Measurements from ENCODE around the gene UBN1.

The UBN1 gene

DNA sequence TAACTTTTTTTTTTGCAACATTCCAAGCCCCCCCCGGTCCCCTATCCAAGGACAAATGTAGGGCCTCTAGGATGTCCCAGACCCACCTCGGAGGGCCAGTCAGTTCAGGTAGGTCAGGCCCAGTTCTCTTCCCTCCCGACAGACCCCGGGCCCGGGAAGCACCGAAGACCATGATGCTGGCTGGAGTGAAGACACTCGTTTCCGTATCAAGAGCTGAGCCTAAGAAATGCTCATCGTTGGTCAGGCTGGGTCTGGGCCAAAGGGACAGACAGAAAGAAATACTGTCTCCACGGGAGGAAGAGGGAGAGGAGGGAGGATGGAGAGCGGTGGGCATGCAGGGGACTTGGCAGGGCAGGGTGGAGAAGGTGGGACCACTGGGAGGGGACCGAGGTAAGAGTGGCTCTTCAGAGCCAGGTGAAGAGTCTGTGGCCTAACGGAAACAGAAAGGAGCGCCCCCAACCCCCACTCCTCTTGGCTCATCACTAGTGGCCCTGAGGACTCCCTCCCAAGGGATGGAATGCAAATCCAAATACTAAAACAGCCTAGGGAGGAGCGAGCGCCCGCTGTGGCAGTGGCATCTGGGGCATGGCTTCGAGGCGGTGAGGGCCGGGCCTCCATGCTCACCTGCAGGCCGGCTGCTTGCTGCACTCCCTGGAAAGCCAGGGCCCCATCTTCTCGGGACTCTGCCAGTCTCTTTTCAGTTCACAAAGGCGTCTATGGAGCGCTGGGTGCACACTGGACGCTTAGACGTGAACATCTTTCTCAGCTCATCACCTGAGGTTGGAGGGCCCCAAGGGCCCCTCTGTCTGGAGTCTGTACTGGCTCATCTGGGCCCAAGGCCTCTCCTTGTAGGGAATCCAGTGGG, 43.2 kb upstream of the UBN1 start:
- H3K4me3 ChIP-seq (ENCODE audit: low read depth, low read length): no peak overlapping the region
- no peak for DNase-seq
- peaks cover 67% of the 10 kb centered on the region for H3K36me3 ChIP-seq
- H3K9me3 ChIP-seq (ENCODE audit: severe bottlenecking): no peaks in the 10 kb centered on the region
- TF ChIP-seq, protein P1, sequence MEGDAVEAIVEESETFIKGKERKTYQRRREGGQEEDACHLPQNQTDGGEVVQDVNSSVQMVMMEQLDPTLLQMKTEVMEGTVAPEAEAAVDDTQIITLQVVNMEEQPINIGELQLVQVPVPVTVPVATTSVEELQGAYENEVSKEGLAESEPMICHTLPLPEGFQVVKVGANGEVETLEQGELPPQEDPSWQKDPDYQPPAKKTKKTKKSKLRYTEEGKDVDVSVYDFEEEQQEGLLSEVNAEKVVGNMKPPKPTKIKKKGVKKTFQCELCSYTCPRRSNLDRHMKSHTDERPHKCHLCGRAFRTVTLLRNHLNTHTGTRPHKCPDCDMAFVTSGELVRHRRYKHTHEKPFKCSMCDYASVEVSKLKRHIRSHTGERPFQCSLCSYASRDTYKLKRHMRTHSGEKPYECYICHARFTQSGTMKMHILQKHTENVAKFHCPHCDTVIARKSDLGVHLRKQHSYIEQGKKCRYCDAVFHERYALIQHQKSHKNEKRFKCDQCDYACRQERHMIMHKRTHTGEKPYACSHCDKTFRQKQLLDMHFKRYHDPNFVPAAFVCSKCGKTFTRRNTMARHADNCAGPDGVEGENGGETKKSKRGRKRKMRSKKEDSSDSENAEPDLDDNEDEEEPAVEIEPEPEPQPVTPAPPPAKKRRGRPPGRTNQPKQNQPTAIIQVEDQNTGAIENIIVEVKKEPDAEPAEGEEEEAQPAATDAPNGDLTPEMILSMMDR (IDR thresholded peaks at IDR 0.05; ENCODE audit: low read depth, low read length): no peak
- no peaks in the 10 kb centered on the region for H3K27me3 ChIP-seq (ENCODE audit: insufficient read depth, low read depth, severe bottlenecking)
- H3K27ac ChIP-seq: peak overlapping the region; percentile 95

DNA sequence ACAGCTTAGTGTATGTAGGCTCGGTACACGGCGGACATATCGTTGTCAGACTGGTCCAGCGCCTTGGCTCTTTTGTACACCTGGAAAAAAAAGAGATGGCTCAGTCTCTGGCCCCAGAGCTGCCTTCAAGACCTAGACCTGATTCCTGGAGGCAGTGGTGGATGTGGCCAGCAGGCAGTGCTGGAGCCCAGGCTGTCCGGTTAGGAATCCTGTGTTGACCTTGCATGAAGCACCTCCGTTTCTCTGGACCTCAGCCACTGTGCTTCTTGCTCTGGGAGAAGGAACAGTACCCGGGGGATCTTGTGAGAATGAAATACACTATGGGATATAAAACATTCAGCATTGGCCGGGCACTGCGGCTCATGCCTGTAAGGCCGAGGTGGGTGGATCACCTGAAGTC, 42.0 kb upstream of the UBN1 start:
- TF ChIP-seq, protein P1 (IDR thresholded peaks at IDR 0.05; ENCODE audit: low read depth, low read length): peak; percentile 22; the same call in 1 of the 2 replicates
- H3K27ac ChIP-seq: peak overlapping the region; percentile 95
- peak; percentile 41 for DNase-seq
- peaks cover 66% of the 10 kb centered on the region for H3K36me3 ChIP-seq
- no peak overlapping the region for H3K4me3 ChIP-seq (ENCODE audit: low read depth, low read length)
- H3K9me3 ChIP-seq (ENCODE audit: severe bottlenecking): no peaks in the 10 kb centered on the region
- H3K27me3 ChIP-seq (ENCODE audit: insufficient read depth, low read depth, severe bottlenecking): no peaks in the 10 kb centered on the region

DNA sequence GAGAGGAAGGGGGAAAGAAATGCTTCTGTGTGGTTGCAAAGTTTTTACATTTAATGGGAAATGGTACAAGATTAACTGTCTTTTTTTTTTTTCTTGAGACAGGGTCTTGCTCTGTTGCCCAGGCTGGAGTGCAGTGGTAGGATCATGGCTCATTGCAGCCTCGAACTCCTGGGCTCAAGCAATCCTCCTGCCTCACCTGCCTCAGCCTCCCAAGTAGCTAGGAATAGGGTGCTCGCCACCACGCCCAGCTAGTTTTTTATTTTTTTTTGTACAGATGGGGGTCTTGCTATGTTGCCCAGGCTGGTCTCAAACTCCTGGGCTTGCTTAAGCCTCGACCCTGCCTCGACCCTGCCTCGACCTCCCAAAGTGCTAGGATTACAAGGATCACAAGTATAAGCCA, 41.0 kb upstream of the UBN1 start:
- Histone ChIP-seq H3K27ac (no peak overlapping the region), H3K27me3 (ENCODE audit: insufficient read depth, low read depth, severe bottlenecking) (no peaks in the 10 kb centered on the region), H3K4me3 (ENCODE audit: low read depth, low read length) (no peak overlapping the region), H3K36me3 (peaks cover 67% of the 10 kb centered on the region), H3K9me3 (ENCODE audit: severe bottlenecking) (no peaks in the 10 kb centered on the region)
- no peak for DNase-seq
- TF ChIP-seq, protein P1 (IDR thresholded peaks at IDR 0.05; ENCODE audit: low read depth, low read length): no peak

DNA sequence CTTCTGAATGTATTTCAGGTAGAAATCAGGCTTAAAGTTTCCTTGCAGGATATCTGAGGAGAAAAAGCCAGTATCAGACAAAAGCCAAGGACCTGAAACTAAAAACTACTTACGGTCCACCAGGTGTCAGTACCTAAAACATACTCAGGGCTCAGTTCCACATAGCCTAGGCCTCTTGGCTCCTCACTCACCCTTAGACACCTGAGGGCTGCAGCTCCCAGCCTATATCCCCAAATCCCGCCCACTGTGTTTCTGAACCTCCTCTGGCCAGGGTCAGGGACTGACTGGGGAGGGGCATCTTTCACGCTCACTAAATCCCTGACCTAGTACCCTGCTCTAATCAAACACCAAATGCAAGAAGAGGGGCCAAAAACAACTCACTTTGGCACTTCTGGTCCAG, 36.0 kb upstream of the UBN1 start:
- Histone ChIP-seq H3K27ac (no peak overlapping the region), H3K36me3 (peaks cover 80% of the 10 kb centered on the region), H3K9me3 (ENCODE audit: severe bottlenecking) (no peaks in the 10 kb centered on the region), H3K4me3 (ENCODE audit: low read depth, low read length) (no peak overlapping the region), H3K27me3 (ENCODE audit: insufficient read depth, low read depth, severe bottlenecking) (no peaks in the 10 kb centered on the region)
- DNase-seq: no peak
- TF ChIP-seq, protein P1 (IDR thresholded peaks at IDR 0.05; ENCODE audit: low read depth, low read length): no peak

DNA sequence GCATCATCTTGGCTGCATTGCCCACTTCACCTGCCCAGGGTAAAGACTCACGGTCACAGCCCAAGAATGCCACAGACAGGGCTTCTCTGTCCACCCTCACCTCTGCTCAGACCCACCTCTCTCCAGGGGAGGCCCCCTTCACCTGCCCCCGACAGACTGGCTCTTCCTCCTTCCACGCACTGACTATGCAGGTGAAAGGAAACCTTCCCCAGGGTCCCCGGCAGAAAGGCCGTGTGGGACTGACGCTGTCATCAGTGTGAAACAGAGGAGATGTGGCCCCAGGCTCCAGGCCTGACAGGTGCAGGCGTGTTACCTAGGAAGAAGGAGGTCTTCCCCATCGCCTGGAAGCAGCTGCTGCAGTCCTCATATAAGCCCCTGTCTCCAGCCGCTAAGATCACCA, 35.5 kb upstream of the UBN1 start:
- TF ChIP-seq, protein P1 (IDR thresholded peaks at IDR 0.05; ENCODE audit: low read depth, low read length): no peak
- peaks cover 81% of the 10 kb centered on the region for H3K36me3 ChIP-seq

More for the DNA sequence above, 35.5 kb upstream of the UBN1 start:
- Histone ChIP-seq H3K4me3 (ENCODE audit: low read depth, low read length) (no peak overlapping the region), H3K9me3 (ENCODE audit: severe bottlenecking) (no peaks in the 10 kb centered on the region), H3K27ac (no peak overlapping the region), H3K27me3 (ENCODE audit: insufficient read depth, low read depth, severe bottlenecking) (no peaks in the 10 kb centered on the region)
- no peak for DNase-seq
